Adrenal gland (tissue), 12 donors: ENCODE data around the gene UCHL3. TPM values are rescaled to one million over a fixed set of nuclear protein-coding genes. Genes with fewer than 3 reads are reported as not detected.

Experiments used
- DNase-seq, 7 donors: peaks; one replicate each; pipeline ENCODE4 v3.0.0-alpha.2; 2019 to 2020
- H3K27ac ChIP-seq, 5 donors: fragments of 200-600 bp; sonication (generic) in 4 of 5; 1 replicate in 3 of 5; 2 replicates in 2 of 5; pipeline versions ENCODE4 v1.5.1 to v1.8.0; 2016 to 2020; ENCODE audit warnings: mild to moderate bottlenecking in 1 of 5
- H3K27me3 ChIP-seq: fragments of 200-600 bp; 2 replicates; pipeline ENCODE4 v1.8.0; 2021
- H3K36me3 ChIP-seq, 2 donors: fragments of 200-600 bp; replicated peaks in 1 of 2; 1 replicate in 1 of 2; 2 replicates in 1 of 2; pipeline versions ENCODE4 v1.5.1 to v1.8.0; 2018 to 2022
- H3K4me1 ChIP-seq, 2 donors: fragments of 200-600 bp; replicated peaks in 1 of 2; 1 replicate in 1 of 2; 2 replicates in 1 of 2; pipeline versions ENCODE4 v1.5.1 to v1.8.0; 2018 to 2021
- H3K4me3 ChIP-seq, 4 donors: fragments of 200-600 bp; sonication (generic) in 3 of 4; one replicate each; pipeline ENCODE4 v1.5.1; 2016 to 2018
- H3K9me3 ChIP-seq, 3 donors: fragments of 200-600 bp; sonication (generic) in 1 of 3; replicated peaks in 1 of 3; 1 replicate in 2 of 3; 2 replicates in 1 of 3; pipeline versions ENCODE4 v1.5.1 to v1.8.0; 2016 to 2021
- POLR2A ChIP-seq, 2 donors: fragments of 450-650 bp; IDR thresholded peaks; one replicate each; pipeline ENCODE4 v1.6.1; 2017; ENCODE audit warnings: antibody characterized with exemption in 2 of 2, mild to moderate bottlenecking in 2 of 2, moderate library complexity in 1 of 2
- WGBS, 4 donors: extraction: QIAGEN DNeasy Blood & Tissue Kit in 2 of 4; methylation state at CpG; one replicate each; pipeline versions ENCODE4 v1.1.5 to v1.1.7; 2013 to 2017; 5-methylcytosine and 5-hydroxymethylcytosine counted together
- intact Hi-C, 2 donors: fragments of 100-400 bp; cut with DNase I; formaldehyde crosslinking; loops; one replicate each; pipeline versions ENCODE4 v1.14.1 to v1.15.0; 2022 to 2023
- polyA plus RNA-seq, 3 donors: library from polyadenylated mRNA; stranded (reverse); fragments of 200-250 nt in 2 of 3; fragments of 350-450 nt in 1 of 3; fragmentation: Illumina TruSeq in 1 of 3; extraction: RNeasy Lipid Tissue Mini Kit (QIAGEN cat#74804) in 1 of 3; gene quantifications; one replicate each; pipeline ENCODE4 v1.2.3, GENCODE V29; 2013 to 2014
- total RNA-seq, 9 donors: library from RNA; depleted of rRNA in 4 of 9; stranded (reverse); fragments of >200 nt in 4 of 9; fragments of 120-200 nt in 1 of 9; fragmentation: NEBNext Ultra II Directional in 1 of 9; extraction: Animal tissue kit (Norgen Biotek cat#: 25700) in 1 of 9; gene quantifications; one replicate each; pipeline versions ENCODE4 v1.1.0 to v1.2.4, GENCODE V29; 2013 to 2023
- TF ChIP-seq, protein P1 (sequence below), 6 experiments: fragments of 450-650 bp in 4 of 6; fragments of 200-600 bp in 2 of 6; sonication (generic) in 1 of 6; IDR thresholded peaks; 1 replicate in 5 of 6; 2 replicates in 1 of 6; pipeline versions ENCODE4 v1.5.1 to v1.8.0; 2016 to 2021; ENCODE audit warnings: antibody characterized with exemption in 6 of 6, mild to moderate bottlenecking in 2 of 6, moderate library complexity in 1 of 6
- donor health status: healthy with polysubstance abuse.
- donor health status: Bipolar disorder and iron deficiency.
- donor health status: DM: yes; HTN: yes; CAD: no.
- donor health status: DM: no; HTN: no; CAD: no.
- donor health status: DM: no; HTN: no; CAD: no.
- donor health status: DM: yes; HTN: yes; CAD: no.

The UCHL3 gene
- total and polyA plus RNA-seq, 12 donors, result 33.5 to 183 (median 62.7) TPM

DNA sequence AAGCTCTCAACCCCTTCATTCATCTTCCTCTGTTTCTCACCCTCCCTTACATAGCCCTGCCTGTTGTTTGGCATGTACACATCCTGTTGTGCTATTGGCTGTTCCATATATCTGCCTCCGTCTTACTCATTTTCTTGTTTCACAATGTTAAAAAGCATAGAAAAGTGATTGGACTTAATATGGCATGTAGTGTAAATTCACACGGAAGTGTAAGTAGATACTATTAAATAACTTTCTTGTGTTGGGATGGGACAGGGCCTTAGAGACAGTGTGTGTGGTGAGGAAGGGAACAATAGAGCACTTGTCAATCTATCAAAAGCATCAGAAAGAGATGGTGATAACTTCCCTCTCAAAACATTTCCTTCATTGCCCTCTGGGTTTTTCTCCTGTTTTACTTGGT is 98.9 kb downstream of the UCHL3 start:
- WGBS, 4 donors, result 93 to 99% (median 95%) methylated on average over 2 of the region's 2 CpGs
- no peak for DNase-seq
- no peak overlapping the region for H3K4me3 ChIP-seq
- intact Hi-C loops, result no loop called here
- no peaks in the 10 kb centered on the region for H3K4me1 ChIP-seq
- no peaks in the 10 kb centered on the region for H3K27me3 ChIP-seq
- no peaks in the 10 kb centered on the region for H3K36me3 ChIP-seq
- H3K9me3 ChIP-seq, result no peaks in the 10 kb centered on the region
- no peak overlapping the region for H3K27ac ChIP-seq
- no peak for TF ChIP-seq POLR2A (IDR thresholded peaks at IDR 0.05)
- TF ChIP-seq, protein P1, sequence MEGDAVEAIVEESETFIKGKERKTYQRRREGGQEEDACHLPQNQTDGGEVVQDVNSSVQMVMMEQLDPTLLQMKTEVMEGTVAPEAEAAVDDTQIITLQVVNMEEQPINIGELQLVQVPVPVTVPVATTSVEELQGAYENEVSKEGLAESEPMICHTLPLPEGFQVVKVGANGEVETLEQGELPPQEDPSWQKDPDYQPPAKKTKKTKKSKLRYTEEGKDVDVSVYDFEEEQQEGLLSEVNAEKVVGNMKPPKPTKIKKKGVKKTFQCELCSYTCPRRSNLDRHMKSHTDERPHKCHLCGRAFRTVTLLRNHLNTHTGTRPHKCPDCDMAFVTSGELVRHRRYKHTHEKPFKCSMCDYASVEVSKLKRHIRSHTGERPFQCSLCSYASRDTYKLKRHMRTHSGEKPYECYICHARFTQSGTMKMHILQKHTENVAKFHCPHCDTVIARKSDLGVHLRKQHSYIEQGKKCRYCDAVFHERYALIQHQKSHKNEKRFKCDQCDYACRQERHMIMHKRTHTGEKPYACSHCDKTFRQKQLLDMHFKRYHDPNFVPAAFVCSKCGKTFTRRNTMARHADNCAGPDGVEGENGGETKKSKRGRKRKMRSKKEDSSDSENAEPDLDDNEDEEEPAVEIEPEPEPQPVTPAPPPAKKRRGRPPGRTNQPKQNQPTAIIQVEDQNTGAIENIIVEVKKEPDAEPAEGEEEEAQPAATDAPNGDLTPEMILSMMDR (IDR thresholded peaks at IDR 0.05), result no peak

DNA sequence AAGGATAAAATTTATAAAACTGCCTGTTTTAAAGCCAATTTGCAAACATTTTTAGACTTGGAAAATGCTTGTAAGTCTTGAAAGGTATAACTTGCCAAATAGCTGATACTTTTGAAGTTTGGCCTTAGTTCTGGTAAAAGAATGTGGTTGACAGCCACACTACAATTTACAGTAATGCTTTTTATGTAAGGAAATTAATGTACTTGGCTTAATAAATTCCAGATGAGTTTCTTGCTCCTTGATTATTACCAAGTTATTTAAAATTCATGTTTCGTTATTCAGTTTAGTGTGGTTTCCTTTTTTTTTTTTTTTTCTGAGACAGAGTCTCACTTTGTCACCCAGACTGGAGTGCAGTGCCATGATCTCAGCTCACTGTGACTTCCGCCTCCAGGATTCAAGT is 101.4 kb downstream of the UCHL3 start:
- Histone ChIP-seq H3K4me3 (no peak overlapping the region), H3K27ac (no peak overlapping the region), H3K27me3 (no peaks in the 10 kb centered on the region), H3K36me3 (no peaks in the 10 kb centered on the region), H3K9me3 (no peaks in the 10 kb centered on the region), H3K4me1 (no peaks in the 10 kb centered on the region)
- TF ChIP-seq, protein P1 (IDR thresholded peaks at IDR 0.05), result no peak
- no peak for TF ChIP-seq POLR2A (IDR thresholded peaks at IDR 0.05)
- no peak for DNase-seq
- 84 to 96% (median 93%) methylated on average over 2 of the region's 2 CpGs for WGBS, 4 donors
- intact Hi-C loops, result no loop called here

DNA sequence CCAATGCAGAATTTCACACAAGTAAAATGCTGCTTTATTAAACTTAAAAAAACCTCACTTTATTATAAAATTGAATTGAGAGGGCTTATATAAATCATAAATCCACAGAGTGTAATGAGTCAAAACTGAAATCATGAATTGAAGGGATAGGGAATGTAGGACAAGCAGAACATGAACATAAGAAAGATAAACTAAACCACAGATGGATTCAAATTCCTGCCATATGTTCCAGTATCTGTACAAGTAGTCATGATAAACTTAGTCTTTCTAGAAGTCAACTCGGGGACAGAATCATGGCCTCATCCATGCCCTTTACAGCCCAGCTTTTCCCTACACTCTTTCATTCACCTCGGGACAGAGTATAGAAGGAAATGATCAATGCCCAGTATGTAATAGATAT is 103.1 kb downstream of the UCHL3 start:
- Histone ChIP-seq H3K4me3 (no peak overlapping the region), H3K27ac (no peak overlapping the region), H3K4me1 (no peaks in the 10 kb centered on the region), H3K27me3 (no peaks in the 10 kb centered on the region), H3K9me3 (no peaks in the 10 kb centered on the region), H3K36me3 (no peaks in the 10 kb centered on the region)
- WGBS, 4 donors, result 87 to 98% (median 94%) methylated on average over 2 of the region's 2 CpGs
- TF ChIP-seq, protein P1 (IDR thresholded peaks at IDR 0.05), result no peak
- no peak for TF ChIP-seq POLR2A (IDR thresholded peaks at IDR 0.05)
- intact Hi-C loops, result no loop called here
- DNase-seq, result no peak

Other genes with a start within 250 kb of the UCHL3 start
- 100 to 1,000 TPM in 8 of 9 donors, 10 to 100 TPM in 1; 59.2 to 324 (median 236) TPM for gene TBC1D4, start 67.6 kb upstream of the UCHL3 start, total RNA-seq
- gene TBC1D4, start 67.6 kb upstream of the UCHL3 start, polyA plus RNA-seq, result 100 to 1,000 TPM in 1 of 3 donors, 10 to 100 TPM in 2; 41.6 to 110 (median 88.4) TPM
- gene COMMD6, start 11.9 kb upstream of the UCHL3 start, total RNA-seq, result 100 to 1,000 TPM in 8 of 9 donors, 10 to 100 TPM in 1; 60.7 to 599 (median 340) TPM
- 100 to 1,000 TPM; 142 to 327 (median 227) TPM for gene COMMD6, start 11.9 kb upstream of the UCHL3 start, polyA plus RNA-seq
- 10 to 100 TPM in 6 of 9 donors, 1 to 10 TPM in 3; 7.4 to 39.7 (median 12.6) TPM for gene LMO7, start 86.5 kb downstream of the UCHL3 start, total RNA-seq
- gene LMO7, start 86.5 kb downstream of the UCHL3 start, polyA plus RNA-seq, result 10 to 100 TPM in 2 of 3 donors, 1 to 10 TPM in 1; 9.9 to 11.7 (median 11.1) TPM